ENCODE results near the gene SLC26A5.

Gene SLC26A5

DNA sequence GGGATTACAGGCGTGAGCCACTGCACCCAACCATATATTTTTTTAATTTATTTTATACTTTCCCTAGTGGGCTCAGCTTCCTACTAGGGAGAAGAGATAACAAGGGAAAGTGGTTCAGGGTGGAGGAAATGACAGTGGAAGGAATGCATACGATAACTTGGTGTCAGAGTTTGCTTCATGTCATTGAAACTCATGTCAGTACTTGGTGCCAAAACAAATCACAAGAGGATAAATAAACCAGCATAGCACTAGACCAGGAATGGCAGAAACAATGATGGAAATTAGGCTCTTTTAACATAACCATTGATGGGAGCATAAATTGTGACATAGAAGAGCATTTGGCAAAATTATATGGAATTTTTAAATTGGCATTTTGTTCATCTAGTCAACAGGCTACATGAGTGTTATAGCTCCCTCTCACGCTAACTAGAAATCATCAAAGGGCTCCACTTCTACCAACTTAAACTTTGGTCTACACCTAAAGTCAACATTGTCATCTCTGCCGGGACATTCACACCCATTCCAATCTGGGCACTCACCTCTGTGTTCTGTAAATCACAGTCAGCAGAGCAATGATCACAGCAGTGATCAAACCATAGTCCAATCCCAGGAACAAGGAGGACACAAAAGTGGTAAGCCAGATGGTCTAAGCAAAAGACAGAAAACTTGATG is 57.4 kb downstream of the SLC26A5 start:
- no CpG with 5 or more reads among the region's 4 CpGs for WGBS, 2 donors (ENCODE audit: extremely low coverage in 2 of 2, insufficient read length in 2 of 2, insufficient replicate concordance in 1 of 2)
- no peak for DNase-seq (ENCODE audit: low spot score)
- no peak overlapping the region for H4K8ac ChIP-seq (ENCODE audit: low read depth, low read length)
- H3K27ac ChIP-seq (replicated peaks; ENCODE audit: low read length) = no peak overlapping the region
- no peak overlapping the region for H3K4me2 ChIP-seq (ENCODE audit: insufficient read depth, low read length, poor library complexity, severe bottlenecking)
- no peak overlapping the region for H3K14ac ChIP-seq (ENCODE audit: low read length)
- H2BK15ac ChIP-seq (ENCODE audit: low read length) = no peak overlapping the region
- H3K9ac ChIP-seq (ENCODE audit: low read depth, low read length, poor library complexity) = no peak overlapping the region
- no peak overlapping the region for H2AFZ ChIP-seq (ENCODE audit: low read length)
- H3K18ac ChIP-seq (ENCODE audit: low read length) = no peak overlapping the region
- H3K4me3 ChIP-seq (ENCODE audit: low read length in 2 of 2) = no peak overlapping the region
- H3K23ac ChIP-seq (ENCODE audit: low read depth, low read length, poor library complexity) = no peak overlapping the region
- no peaks in the 10 kb centered on the region for H3K36me3 ChIP-seq (replicated peaks in 1 of 2; ENCODE audit: control insufficient read depth in 2 of 2, insufficient read depth in 2 of 2, low read length in 2 of 2)
- no peak overlapping the region for H2BK12ac ChIP-seq (ENCODE audit: low read length)
- no peaks in the 10 kb centered on the region for H3K79me1 ChIP-seq (ENCODE audit: low read depth, low read length)
- H2BK5ac ChIP-seq (ENCODE audit: low read length) = no peak overlapping the region
- H3K9me3 ChIP-seq (replicated peaks in 1 of 2; ENCODE audit: control insufficient read depth in 2 of 2, insufficient read depth in 1 of 2, low read depth in 1 of 2, low read length in 2 of 2) = no peaks in the 10 kb centered on the region
- H2AK5ac ChIP-seq (ENCODE audit: low read depth, low read length) = no peak overlapping the region
- no peaks in the 10 kb centered on the region for H3K4me1 ChIP-seq (ENCODE audit: control insufficient read depth in 2 of 2, insufficient read depth in 1 of 2, low read depth in 1 of 2, low read length in 2 of 2)
- no peak overlapping the region for H4K91ac ChIP-seq (ENCODE audit: low read depth, low read length, poor library complexity)
- no peak overlapping the region for H3K4ac ChIP-seq (ENCODE audit: low read length)
- H2BK120ac ChIP-seq (ENCODE audit: low read depth, low read length) = no peak overlapping the region
- H3K27me3 ChIP-seq (ENCODE audit: control insufficient read depth in 3 of 3, insufficient read depth in 3 of 3, low read depth in 1 of 3, low read length in 3 of 3) = no peaks in the 10 kb centered on the region

DNA sequence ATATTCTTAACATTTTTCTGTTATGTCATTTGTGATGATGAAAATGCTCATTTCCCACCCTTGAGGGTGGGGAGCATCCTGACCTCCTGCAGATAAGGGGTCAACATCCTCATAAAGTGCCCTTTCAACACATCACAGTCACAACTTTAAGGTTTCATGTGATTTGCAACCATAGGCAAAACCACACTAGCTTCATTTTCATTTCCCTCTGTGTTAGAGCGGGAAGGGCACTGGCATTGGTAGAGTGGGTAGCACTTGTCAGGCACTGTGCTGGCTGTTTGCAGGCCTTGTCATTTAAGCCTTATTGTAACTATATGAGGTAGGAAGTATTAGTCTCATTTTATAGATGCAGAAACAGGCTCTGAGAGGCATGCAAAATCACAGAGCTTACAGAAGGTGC is 58.8 kb downstream of the SLC26A5 start:
- no peak overlapping the region for H3K9ac ChIP-seq (ENCODE audit: low read depth, low read length, poor library complexity)
- no peak overlapping the region for H3K27ac ChIP-seq (replicated peaks; ENCODE audit: low read length)
- H3K4me1 ChIP-seq (ENCODE audit: control insufficient read depth in 2 of 2, insufficient read depth in 1 of 2, low read depth in 1 of 2, low read length in 2 of 2) = no peaks in the 10 kb centered on the region
- H3K18ac ChIP-seq (ENCODE audit: low read length) = no peak overlapping the region
- no peak overlapping the region for H2AFZ ChIP-seq (ENCODE audit: low read length)
- H2BK120ac ChIP-seq (ENCODE audit: low read depth, low read length) = no peak overlapping the region
- H3K14ac ChIP-seq (ENCODE audit: low read length) = no peak overlapping the region
- H3K9me3 ChIP-seq (replicated peaks in 1 of 2; ENCODE audit: control insufficient read depth in 2 of 2, insufficient read depth in 1 of 2, low read depth in 1 of 2, low read length in 2 of 2) = no peaks in the 10 kb centered on the region
- no peaks in the 10 kb centered on the region for H3K36me3 ChIP-seq (replicated peaks in 1 of 2; ENCODE audit: control insufficient read depth in 2 of 2, insufficient read depth in 2 of 2, low read length in 2 of 2)
- H3K4me2 ChIP-seq (ENCODE audit: insufficient read depth, low read length, poor library complexity, severe bottlenecking) = no peak overlapping the region
- H2BK5ac ChIP-seq (ENCODE audit: low read length) = no peak overlapping the region
- no peak overlapping the region for H3K23ac ChIP-seq (ENCODE audit: low read depth, low read length, poor library complexity)
- no peak overlapping the region for H4K8ac ChIP-seq (ENCODE audit: low read depth, low read length)
- H3K4ac ChIP-seq (ENCODE audit: low read length) = no peak overlapping the region
- H3K27me3 ChIP-seq (ENCODE audit: control insufficient read depth in 3 of 3, insufficient read depth in 3 of 3, low read depth in 1 of 3, low read length in 3 of 3) = no peaks in the 10 kb centered on the region
- no peak for DNase-seq (ENCODE audit: low spot score)
- H2AK5ac ChIP-seq (ENCODE audit: low read depth, low read length) = no peak overlapping the region
- H2BK15ac ChIP-seq (ENCODE audit: low read length) = no peak overlapping the region
- H2BK12ac ChIP-seq (ENCODE audit: low read length) = no peak overlapping the region
- no peaks in the 10 kb centered on the region for H3K79me1 ChIP-seq (ENCODE audit: low read depth, low read length)
- H4K91ac ChIP-seq (ENCODE audit: low read depth, low read length, poor library complexity) = no peak overlapping the region
- no CpG with 5 or more reads among the region's 1 CpG for WGBS, 2 donors (ENCODE audit: extremely low coverage in 2 of 2, insufficient read length in 2 of 2, insufficient replicate concordance in 1 of 2)
- H3K4me3 ChIP-seq (ENCODE audit: low read length in 2 of 2) = no peak overlapping the region

- H3K9ac ChIP-seq (ENCODE audit: low read depth, low read length, poor library complexity) = no peak overlapping the region
- H2AK5ac ChIP-seq (ENCODE audit: low read depth, low read length) = no peak overlapping the region
- no peak overlapping the region for H2BK15ac ChIP-seq (ENCODE audit: low read length)
- no peak overlapping the region for H2BK120ac ChIP-seq (ENCODE audit: low read depth, low read length)
- no peaks in the 10 kb centered on the region for H3K4me1 ChIP-seq (ENCODE audit: control insufficient read depth in 2 of 2, insufficient read depth in 1 of 2, low read depth in 1 of 2, low read length in 2 of 2)
- H3K36me3 ChIP-seq (replicated peaks in 1 of 2; ENCODE audit: control insufficient read depth in 2 of 2, insufficient read depth in 2 of 2, low read length in 2 of 2) = no peaks in the 10 kb centered on the region
- H4K91ac ChIP-seq (ENCODE audit: low read depth, low read length, poor library complexity) = no peak overlapping the region
- no peak overlapping the region for H3K14ac ChIP-seq (ENCODE audit: low read length)
- no peak overlapping the region for H3K27ac ChIP-seq (replicated peaks; ENCODE audit: low read length)
- no peak overlapping the region for H3K23ac ChIP-seq (ENCODE audit: low read depth, low read length, poor library complexity)
- H3K4ac ChIP-seq (ENCODE audit: low read length) = no peak overlapping the region
- H2AFZ ChIP-seq (ENCODE audit: low read length) = no peak overlapping the region
- no peaks in the 10 kb centered on the region for H3K79me1 ChIP-seq (ENCODE audit: low read depth, low read length)
- no peak overlapping the region for H4K8ac ChIP-seq (ENCODE audit: low read depth, low read length)
- DNase-seq (ENCODE audit: low spot score) = no peak
- H3K4me3 ChIP-seq (ENCODE audit: low read length in 2 of 2) = no peak overlapping the region
- peaks cover 0 to 2% of the 10 kb centered on the region in 2 donors for H3K9me3 ChIP-seq (replicated peaks in 1 of 2; ENCODE audit: control insufficient read depth in 2 of 2, insufficient read depth in 1 of 2, low read depth in 1 of 2, low read length in 2 of 2)
- H3K27me3 ChIP-seq (ENCODE audit: control insufficient read depth in 3 of 3, insufficient read depth in 3 of 3, low read depth in 1 of 3, low read length in 3 of 3) = peaks cover 0 to 5% (median 0%) of the 10 kb centered on the region in 3 experiments
- no peak overlapping the region for H2BK12ac ChIP-seq (ENCODE audit: low read length)
- no peak overlapping the region for H3K18ac ChIP-seq (ENCODE audit: low read length)
- H2BK5ac ChIP-seq (ENCODE audit: low read length) = no peak overlapping the region
- H3K4me2 ChIP-seq (ENCODE audit: insufficient read depth, low read length, poor library complexity, severe bottlenecking) = no peak overlapping the region
- WGBS, 2 donors (ENCODE audit: extremely low coverage in 2 of 2, insufficient read length in 2 of 2, insufficient replicate concordance in 1 of 2) = no CpG with 5 or more reads among the region's 5 CpGs
Observed at GRCh38 chr7:103382032-103382402, 64.0 kb downstream of the SLC26A5 start.

DNA sequence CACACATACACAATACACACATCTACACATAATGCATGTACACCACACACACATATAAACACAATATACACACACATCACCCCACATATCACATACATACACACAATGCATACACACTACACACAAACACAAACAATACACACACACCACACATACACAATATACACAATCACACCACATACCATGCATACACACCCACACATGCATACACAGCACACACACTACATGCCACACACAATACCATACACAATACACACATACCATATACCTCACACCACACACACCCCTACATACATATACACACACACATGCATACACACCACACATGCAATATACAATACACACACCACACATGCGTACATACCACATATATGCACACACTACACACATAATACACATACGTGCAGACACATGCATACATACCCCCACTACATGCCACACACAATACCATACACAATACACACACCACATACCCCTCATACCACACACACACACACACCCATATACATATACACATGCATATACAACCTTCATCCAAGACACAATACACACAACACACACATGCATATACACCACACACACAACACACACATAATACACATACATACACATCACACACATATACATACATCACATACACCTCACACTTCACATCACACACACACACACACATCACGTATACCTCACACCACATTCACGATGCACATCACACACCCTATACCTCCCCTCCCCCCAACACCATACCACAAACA is 64.6 kb downstream of the SLC26A5 start:
- Histone ChIP-seq H3K18ac (ENCODE audit: low read length) (no peak overlapping the region), H3K4ac (ENCODE audit: low read length) (no peak overlapping the region), H4K8ac (ENCODE audit: low read depth, low read length) (no peak overlapping the region), H3K9me3 (replicated peaks in 1 of 2; ENCODE audit: control insufficient read depth in 2 of 2, insufficient read depth in 1 of 2, low read depth in 1 of 2, low read length in 2 of 2) (peaks cover 0 to 2% of the 10 kb centered on the region in 2 donors), H2BK120ac (ENCODE audit: low read depth, low read length) (no peak overlapping the region), H3K36me3 (replicated peaks in 1 of 2; ENCODE audit: control insufficient read depth in 2 of 2, insufficient read depth in 2 of 2, low read length in 2 of 2) (no peaks in the 10 kb centered on the region), H3K23ac (ENCODE audit: low read depth, low read length, poor library complexity) (no peak overlapping the region), H3K9ac (ENCODE audit: low read depth, low read length, poor library complexity) (peak overlapping the region; percentile 22), H2BK15ac (ENCODE audit: low read length) (no peak overlapping the region), H3K79me1 (ENCODE audit: low read depth, low read length) (no peaks in the 10 kb centered on the region), H3K4me1 (ENCODE audit: control insufficient read depth in 2 of 2, insufficient read depth in 1 of 2, low read depth in 1 of 2, low read length in 2 of 2) (no peaks in the 10 kb centered on the region), H2BK12ac (ENCODE audit: low read length) (no peak overlapping the region), H4K91ac (ENCODE audit: low read depth, low read length, poor library complexity) (no peak overlapping the region), H3K27ac (replicated peaks; ENCODE audit: low read length) (no peak overlapping the region), H2AFZ (ENCODE audit: low read length) (no peak overlapping the region), H3K14ac (ENCODE audit: low read length) (no peak overlapping the region), H3K27me3 (ENCODE audit: control insufficient read depth in 3 of 3, insufficient read depth in 3 of 3, low read depth in 1 of 3, low read length in 3 of 3) (peaks cover 0 to 5% (median 0%) of the 10 kb centered on the region in 3 experiments), H2BK5ac (ENCODE audit: low read length) (no peak overlapping the region), H3K4me2 (ENCODE audit: insufficient read depth, low read length, poor library complexity, severe bottlenecking) (no peak overlapping the region), H3K4me3 (ENCODE audit: low read length in 2 of 2) (peak overlapping the region in 1 of 2 donors; percentile 19), H2AK5ac (ENCODE audit: low read depth, low read length) (no peak overlapping the region)
- 100% methylated on average over 2 of the region's 4 CpGs; no CpG with 5 or more reads in 1 of the 2 donors for WGBS, 2 donors (ENCODE audit: extremely low coverage in 2 of 2, insufficient read length in 2 of 2, insufficient replicate concordance in 1 of 2)
- DNase-seq (ENCODE audit: low spot score) = no peak

Data from neuronal stem cell (in vitro differentiated cells).